B cell (primary cell): ENCODE results near the gene ASB7. TPM values are rescaled to one million over a fixed set of nuclear protein-coding genes. Genes with fewer than 3 reads are reported as not detected.

ENCODE experiments used
- ATAC-seq: fragments of 200-7000 bp; cut with Tn5 transposase; one replicate; pipeline ENCODE4 v1.10.0; 2021; ENCODE audit warnings: low read depth, mild to moderate bottlenecking, moderate number of reproducible peaks, moderate library complexity
- CTCF ChIA-PET: fragments of 350-600 bp; sonication (Branson Sonifier 250); formaldehyde crosslinking; loops from one replicate; lab custom pipeline; 2021; ENCODE audit warnings: antibody characterized with exemption, inconsistent platforms; lab: Charles Lee
- POLR2A ChIA-PET: fragments of 350-600 bp; sonication (Branson Sonifier 250); formaldehyde crosslinking; loops from one replicate; lab custom pipeline; 2021; ENCODE audit warnings: antibody characterized with exemption; lab: Charles Lee
- DNase-seq: peaks from one replicate; pipeline ENCODE4 v3.0.0; 2013
- H2AFZ ChIP-seq: 2 replicates; pipeline ENCODE4 v1.6.1; 2012; ENCODE audit warnings: mild to moderate bottlenecking, low read depth, low read length; ENCODE audit not compliant: insufficient read depth, poor library complexity, severe bottlenecking
- H3K27ac ChIP-seq, 2 donors: 1 replicate in 1 of 2; 2 replicates in 1 of 2; pipeline ENCODE4 v1.5.1; 2012 to 2013; ENCODE audit warnings: low read length in 2 of 2, mild to moderate bottlenecking in 2 of 2, moderate library complexity in 1 of 2
- H3K27me3 ChIP-seq, 4 experiments: fragments of 200-600 bp in 1 of 4; sonication (generic) in 1 of 4; replicated peaks in 1 of 4; 1 replicate in 2 of 4; 2 replicates in 2 of 4; pipeline versions ENCODE4 v1.6.1 to v1.7.0; 2013 to 2016; ENCODE audit warnings: low read length in 3 of 4, mild to moderate bottlenecking in 2 of 4, mixed read lengths in 1 of 4, moderate library complexity in 1 of 4; ENCODE audit not compliant: insufficient read depth in 4 of 4, control insufficient read depth in 3 of 4; ENCODE audit errors: control extremely low read depth in 1 of 4
- H3K36me3 ChIP-seq, 2 experiments: replicated peaks in 1 of 2; 1 replicate in 1 of 2; 2 replicates in 1 of 2; pipeline versions ENCODE4 v1.6.1 to v1.7.1; 2013; ENCODE audit warnings: low read length in 1 of 2; ENCODE audit not compliant: insufficient read depth in 2 of 2, control insufficient read depth in 1 of 2; ENCODE audit errors: control extremely low read depth in 1 of 2, extremely low read depth in 1 of 2
- H3K4me1 ChIP-seq, 2 donors: fragments of 200-600 bp in 1 of 2; sonication (generic) in 1 of 2; 1 replicate in 1 of 2; 2 replicates in 1 of 2; pipeline versions ENCODE4 v1.5.1 to v1.6.1; 2013 to 2017; ENCODE audit warnings: low read length in 2 of 2; ENCODE audit not compliant: control insufficient read depth in 2 of 2, insufficient read depth in 2 of 2
- H3K4me2 ChIP-seq: replicated peaks from 2 replicates; pipeline ENCODE3; 2012; ENCODE audit warnings: mild to moderate bottlenecking, low read depth, low read length; ENCODE audit not compliant: poor library complexity, severe bottlenecking
- H3K4me3 ChIP-seq, 5 experiments: fragments of 200-600 bp in 1 of 5; sonication (generic) in 1 of 5; 1 replicate in 3 of 5; 2 replicates in 2 of 5; pipeline versions ENCODE4 v1.5.1 to v1.7.0; 2011 to 2016; ENCODE audit warnings: low read length in 4 of 5, mild to moderate bottlenecking in 4 of 5, low read depth in 2 of 5, control low read depth in 1 of 5, moderate library complexity in 1 of 5; ENCODE audit not compliant: insufficient read depth in 1 of 5; ENCODE audit errors: control extremely low read depth in 1 of 5, extremely low read depth in 1 of 5
- H3K79me2 ChIP-seq: fragments of 200-600 bp; sonication (generic); one replicate; pipeline ENCODE4 v1.6.0; 2016; ENCODE audit warnings: low read length; ENCODE audit not compliant: control insufficient read depth, insufficient read depth
- H3K9ac ChIP-seq: fragments of 200-600 bp; sonication (generic); 2 replicates; pipeline ENCODE4 v1.6.1; 2017; ENCODE audit warnings: mild to moderate bottlenecking, low read length, moderate library complexity
- H3K9me3 ChIP-seq, 3 donors: one replicate each; pipeline versions ENCODE4 v1.6.1 to v1.7.1; 2013; ENCODE audit warnings: low read length in 2 of 3; ENCODE audit not compliant: control insufficient read depth in 2 of 3, insufficient read depth in 1 of 3; ENCODE audit errors: control extremely low read depth in 1 of 3
- H4K20me1 ChIP-seq: 2 replicates; pipeline ENCODE4 v1.6.0; 2012; ENCODE audit warnings: mild to moderate bottlenecking, low read length; ENCODE audit not compliant: insufficient read depth, control insufficient read depth, poor library complexity, severe bottlenecking
- H3K27ac Mint-ChIP-seq: one replicate; pipeline ENCODE4 v1.8.0; 2021; ENCODE audit warnings: mixed read lengths
- H3K27me3 Mint-ChIP-seq: one replicate; pipeline ENCODE4 v1.8.0; 2021; ENCODE audit warnings: mixed read lengths
- H3K4me1 Mint-ChIP-seq: one replicate; pipeline ENCODE4 v1.8.0; 2021; ENCODE audit warnings: mixed read lengths
- H3K4me3 Mint-ChIP-seq: one replicate; pipeline ENCODE4 v1.8.0; 2021; ENCODE audit warnings: mixed read lengths
- H3K9me3 Mint-ChIP-seq: one replicate; pipeline ENCODE4 v1.8.0; 2022; ENCODE audit warnings: mixed read lengths; ENCODE audit not compliant: insufficient read depth
- CTCF ChIP-seq: fragments of 200-600 bp; IDR thresholded peaks from one replicate; pipeline ENCODE4 v1.8.0; 2022; ENCODE audit warnings: antibody characterized with exemption, mild to moderate bottlenecking
- EZH2 ChIP-seq: IDR thresholded peaks from 2 replicates; pipeline ENCODE4 v1.6.1; 2012; ENCODE audit warnings: borderline replicate concordance, low read depth, mild to moderate bottlenecking, moderate library complexity, low read length; ENCODE audit not compliant: insufficient read depth, poor library complexity, severe bottlenecking
- WGBS: methylation state at CpG from one replicate; pipeline ENCODE4 v1.1.5; 2013; ENCODE audit warnings: missing lambda C conversion rate; ENCODE audit not compliant: insufficient coverage; 5-methylcytosine and 5-hydroxymethylcytosine counted together
- intact Hi-C: fragments of 100-400 bp; cut with micrococcal nuclease; formaldehyde crosslinking; loops from one replicate; pipeline ENCODE4 v1.10.0; 2022
- polyA plus RNA-seq: library from polyadenylated mRNA; depleted of rRNA; stranded (reverse); fragments of >200 nt; gene quantifications from 2 replicates; pipeline ENCODE4 v1.2.3, GENCODE V29; 2012
- total RNA-seq, 2 donors: library from RNA; stranded (reverse); fragments of 120-200 nt in 1 of 2; gene quantifications; 1 replicate in 1 of 2; 2 replicates in 1 of 2; pipeline versions ENCODE4 v1.2.3 to v1.2.4, GENCODE V29; 2013 to 2022

ASB7 gene
- total and polyA plus RNA-seq, 2 donors (not counting 1 experiment from before 2014, with no cell fraction given), result 12.1 to 25.0 TPM

GRCh38 chr15:100612539-100612938 lies 10.2 kb downstream of the ASB7 start:
- Mint-ChIP-seq H3K9me3 (no peaks in the 10 kb centered on the region), H3K27me3 (no peaks in the 10 kb centered on the region), H3K4me1 (peaks cover 4% of the 10 kb centered on the region), H3K4me3 (no peak overlapping the region), H3K27ac (no peak overlapping the region)
- no peaks in the 10 kb centered on the region for H3K9me3 ChIP-seq
- H4K20me1 ChIP-seq, result peaks cover 15% of the 10 kb centered on the region
- H3K4me3 ChIP-seq, result no peak overlapping the region
- ATAC-seq, result no peak
- no peak overlapping the region for H3K4me2 ChIP-seq
- no CpG with 5 or more reads among the region's 2 CpGs for WGBS
- no peak for DNase-seq
- ChIA-PET POLR2A (no interaction called here), CTCF (no interaction called here)
- no peaks in the 10 kb centered on the region for H3K27me3 ChIP-seq
- peaks cover 0 to 62% of the 10 kb centered on the region in 2 experiments for H3K36me3 ChIP-seq
- TF ChIP-seq CTCF (no peak), EZH2 (no peak)
- no peak overlapping the region for H3K9ac ChIP-seq
- no peaks in the 10 kb centered on the region for H3K4me1 ChIP-seq
- no peak overlapping the region for H2AFZ ChIP-seq
- intact Hi-C loops, result no loop called here
- no peak overlapping the region for H3K27ac ChIP-seq
- peaks cover 58% of the 10 kb centered on the region for H3K79me2 ChIP-seq

DNA sequence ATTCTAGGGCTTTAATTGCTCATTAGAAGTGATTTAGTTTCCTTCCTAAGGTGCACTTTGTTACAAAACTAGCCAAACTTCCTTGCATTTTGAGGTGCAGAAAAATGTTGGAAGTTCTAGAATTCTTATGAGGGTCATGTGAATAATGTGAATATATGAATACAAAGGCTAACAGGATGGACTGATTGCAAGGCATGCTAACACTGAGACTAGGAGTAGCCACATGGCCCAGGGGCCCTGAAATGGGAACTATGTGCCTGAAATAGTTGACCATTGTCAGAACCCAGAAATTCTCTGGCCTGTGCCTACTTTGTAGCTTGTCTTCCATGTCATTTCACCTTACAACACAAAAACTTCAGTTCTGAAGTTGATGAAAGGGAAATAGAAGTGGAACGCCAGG lies 10.8 kb downstream of the ASB7 start:
- no peak overlapping the region for H3K4me2 ChIP-seq
- no peak for ATAC-seq
- Mint-ChIP-seq H3K27ac (no peak overlapping the region), H3K4me1 (peaks cover 1% of the 10 kb centered on the region), H3K9me3 (no peaks in the 10 kb centered on the region), H3K27me3 (no peaks in the 10 kb centered on the region), H3K4me3 (no peak overlapping the region)
- TF ChIP-seq CTCF (no peak), EZH2 (no peak)
- peaks cover 0 to 58% of the 10 kb centered on the region in 2 experiments for H3K36me3 ChIP-seq
- no CpG with 5 or more reads among the region's 1 CpG for WGBS
- POLR2A ChIA-PET, result no interaction called here
- H3K27me3 ChIP-seq, result no peaks in the 10 kb centered on the region
- peaks cover 53% of the 10 kb centered on the region for H3K79me2 ChIP-seq
- H3K9ac ChIP-seq, result no peak overlapping the region
- H3K4me3 ChIP-seq, result no peak overlapping the region
- H3K27ac ChIP-seq, result no peak overlapping the region
- no peaks in the 10 kb centered on the region for H3K9me3 ChIP-seq
- peaks cover 14% of the 10 kb centered on the region for H4K20me1 ChIP-seq
- H2AFZ ChIP-seq, result no peak overlapping the region
- no peak for DNase-seq
- no peaks in the 10 kb centered on the region for H3K4me1 ChIP-seq
- CTCF ChIA-PET, result no interaction called here
- intact Hi-C loops, result no loop called here
